ENCODE results near the gene RBM15B. TPM values are rescaled to one million over a fixed set of nuclear protein-coding genes. Genes with fewer than 3 reads are reported as not detected.

Gene RBM15B
- total RNA-seq, 4 donors from 2014 or later: 24.8 to 42.6 (median 39.5) TPM

DNA sequence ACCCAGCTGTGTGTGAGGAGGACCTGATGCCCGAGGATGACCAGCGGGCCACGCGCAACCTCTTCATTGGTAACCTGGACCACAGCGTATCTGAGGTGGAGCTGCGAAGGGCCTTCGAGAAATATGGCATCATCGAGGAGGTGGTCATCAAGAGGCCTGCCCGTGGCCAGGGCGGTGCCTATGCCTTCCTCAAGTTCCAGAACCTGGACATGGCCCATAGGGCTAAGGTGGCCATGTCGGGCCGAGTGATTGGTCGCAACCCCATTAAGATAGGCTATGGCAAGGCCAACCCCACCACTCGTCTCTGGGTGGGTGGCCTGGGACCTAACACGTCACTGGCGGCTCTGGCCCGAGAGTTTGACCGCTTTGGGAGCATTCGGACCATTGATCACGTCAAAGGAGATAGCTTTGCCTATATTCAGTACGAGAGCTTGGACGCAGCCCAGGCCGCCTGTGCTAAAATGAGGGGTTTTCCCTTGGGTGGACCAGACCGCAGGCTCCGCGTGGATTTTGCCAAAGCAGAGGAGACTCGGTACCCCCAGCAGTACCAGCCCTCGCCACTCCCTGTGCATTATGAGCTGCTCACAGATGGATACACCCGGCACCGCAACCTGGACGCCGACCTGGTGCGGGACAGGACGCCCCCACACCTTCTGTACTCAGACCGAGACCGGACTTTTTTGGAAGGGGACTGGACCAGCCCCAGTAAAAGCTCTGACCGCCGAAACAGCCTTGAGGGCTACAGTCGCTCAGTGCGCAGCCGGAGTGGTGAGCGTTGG lies 1.5 kb downstream of the RBM15B start:
- H3K4me3 ChIP-seq (ENCODE audit: low read depth, poor library complexity, severe bottlenecking): peak overlapping the region; percentile 73
- peak in 1 of 2 donors; percentile 87 for DNase-seq (ENCODE audit: low spot score in 2 of 2)
- TF ChIP-seq, protein P1, sequence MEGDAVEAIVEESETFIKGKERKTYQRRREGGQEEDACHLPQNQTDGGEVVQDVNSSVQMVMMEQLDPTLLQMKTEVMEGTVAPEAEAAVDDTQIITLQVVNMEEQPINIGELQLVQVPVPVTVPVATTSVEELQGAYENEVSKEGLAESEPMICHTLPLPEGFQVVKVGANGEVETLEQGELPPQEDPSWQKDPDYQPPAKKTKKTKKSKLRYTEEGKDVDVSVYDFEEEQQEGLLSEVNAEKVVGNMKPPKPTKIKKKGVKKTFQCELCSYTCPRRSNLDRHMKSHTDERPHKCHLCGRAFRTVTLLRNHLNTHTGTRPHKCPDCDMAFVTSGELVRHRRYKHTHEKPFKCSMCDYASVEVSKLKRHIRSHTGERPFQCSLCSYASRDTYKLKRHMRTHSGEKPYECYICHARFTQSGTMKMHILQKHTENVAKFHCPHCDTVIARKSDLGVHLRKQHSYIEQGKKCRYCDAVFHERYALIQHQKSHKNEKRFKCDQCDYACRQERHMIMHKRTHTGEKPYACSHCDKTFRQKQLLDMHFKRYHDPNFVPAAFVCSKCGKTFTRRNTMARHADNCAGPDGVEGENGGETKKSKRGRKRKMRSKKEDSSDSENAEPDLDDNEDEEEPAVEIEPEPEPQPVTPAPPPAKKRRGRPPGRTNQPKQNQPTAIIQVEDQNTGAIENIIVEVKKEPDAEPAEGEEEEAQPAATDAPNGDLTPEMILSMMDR (IDR thresholded peaks at IDR 0.05): no peak
- TF ChIP-seq POLR2A (IDR thresholded peaks at IDR 0.05): no peak
- intact Hi-C loops (cut with DNase I; ENCODE audit: low total_unique reads): loop anchor here (10.0 kb wide), 1 partner anchor 92 kb away; no protein-coding TSS in a partner anchor
- 92 to 94% methylated on average over 38 to 42 of the region's 42 CpGs for WGBS, 2 donors

DNA sequence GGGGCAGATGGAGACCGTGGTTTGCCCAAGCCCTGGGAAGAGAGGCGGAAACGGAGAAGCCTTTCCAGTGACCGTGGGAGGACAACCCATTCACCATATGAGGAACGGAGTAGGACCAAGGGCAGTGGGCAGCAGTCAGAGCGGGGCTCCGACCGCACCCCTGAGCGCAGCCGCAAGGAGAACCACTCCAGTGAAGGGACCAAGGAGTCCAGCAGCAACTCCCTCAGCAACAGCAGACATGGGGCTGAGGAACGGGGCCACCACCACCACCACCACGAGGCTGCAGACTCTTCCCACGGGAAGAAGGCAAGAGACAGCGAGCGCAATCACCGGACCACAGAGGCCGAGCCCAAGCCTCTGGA lies 2.0 kb downstream of the RBM15B start:
- intact Hi-C loops (cut with DNase I; ENCODE audit: low total_unique reads): loop anchor here (10.0 kb wide), 1 partner anchor 92 kb away; no protein-coding TSS in a partner anchor
- 92 to 96% methylated on average over 17 of the region's 17 CpGs for WGBS, 2 donors
- peak in 1 of 2 donors; percentile 80 for DNase-seq (ENCODE audit: low spot score in 2 of 2)
- H3K4me3 ChIP-seq (ENCODE audit: low read depth, poor library complexity, severe bottlenecking): no peak overlapping the region
- no peak for TF ChIP-seq POLR2A (IDR thresholded peaks at IDR 0.05)
- TF ChIP-seq, protein P1 (IDR thresholded peaks at IDR 0.05): no peak

DNA sequence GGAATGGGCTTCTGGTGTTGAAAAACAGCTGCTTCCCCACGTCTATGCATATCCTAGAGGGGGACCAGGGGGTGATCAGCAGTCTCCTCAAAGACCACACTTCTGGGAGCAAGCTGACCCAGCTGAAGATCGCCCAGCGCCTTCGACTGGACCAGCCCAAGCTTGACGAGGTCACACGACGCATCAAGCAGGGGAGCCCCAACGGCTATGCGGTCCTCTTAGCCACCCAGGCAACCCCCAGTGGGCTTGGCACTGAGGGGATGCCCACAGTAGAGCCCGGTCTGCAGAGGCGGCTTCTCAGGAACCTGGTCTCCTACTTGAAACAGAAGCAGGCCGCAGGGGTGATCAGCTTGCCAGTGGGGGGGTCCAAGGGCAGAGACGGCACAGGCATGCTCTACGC lies 2.5 kb downstream of the RBM15B start:
- H3K4me3 ChIP-seq (ENCODE audit: low read depth, poor library complexity, severe bottlenecking): no peak overlapping the region

DNA sequence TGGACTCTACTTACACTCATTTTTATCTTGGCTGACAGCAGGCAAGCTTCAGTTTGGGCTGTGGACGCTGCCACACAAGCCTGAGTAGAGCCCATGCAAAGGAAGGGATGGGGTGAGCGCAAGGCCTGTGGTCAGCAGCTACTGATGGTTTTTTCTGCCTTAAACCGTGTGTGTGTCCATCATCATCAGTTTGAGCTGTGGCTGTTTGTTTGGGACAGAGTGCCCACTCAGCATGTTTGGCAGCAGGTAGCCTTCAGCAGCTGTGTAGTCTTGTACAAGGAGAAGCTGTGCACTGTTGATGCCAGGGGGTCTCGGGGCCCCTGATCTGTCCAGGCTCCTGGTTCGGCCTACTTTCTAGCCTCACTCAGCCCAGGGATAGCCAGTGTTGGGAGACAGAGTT lies 3.5 kb downstream of the RBM15B start:
- intact Hi-C loops (cut with DNase I; ENCODE audit: low total_unique reads): loop anchor here (10.0 kb wide), 1 partner anchor 90 kb away; no protein-coding TSS in a partner anchor
- TF ChIP-seq POLR2A (IDR thresholded peaks at IDR 0.05): no peak
- TF ChIP-seq, protein P1 (IDR thresholded peaks at IDR 0.05): no peak
- H3K4me3 ChIP-seq (ENCODE audit: low read depth, poor library complexity, severe bottlenecking): no peak overlapping the region
- DNase-seq (ENCODE audit: low spot score in 2 of 2): peak in 1 of 2 donors; percentile 77
- 80 to 93% methylated on average over 5 of the region's 5 CpGs for WGBS, 2 donors

More for the DNA sequence above, 2.5 kb downstream of the RBM15B start:
- TF ChIP-seq, protein P1 (IDR thresholded peaks at IDR 0.05): no peak
- no peak for TF ChIP-seq POLR2A (IDR thresholded peaks at IDR 0.05)
- 89 to 93% methylated on average over 12 to 14 of the region's 14 CpGs for WGBS, 2 donors
- peak in 1 of 2 donors; percentile 81 for DNase-seq (ENCODE audit: low spot score in 2 of 2)
- intact Hi-C loops (cut with DNase I; ENCODE audit: low total_unique reads): loop anchor here (10.0 kb wide), 1 partner anchor 91 kb away; no protein-coding TSS in a partner anchor

DNA sequence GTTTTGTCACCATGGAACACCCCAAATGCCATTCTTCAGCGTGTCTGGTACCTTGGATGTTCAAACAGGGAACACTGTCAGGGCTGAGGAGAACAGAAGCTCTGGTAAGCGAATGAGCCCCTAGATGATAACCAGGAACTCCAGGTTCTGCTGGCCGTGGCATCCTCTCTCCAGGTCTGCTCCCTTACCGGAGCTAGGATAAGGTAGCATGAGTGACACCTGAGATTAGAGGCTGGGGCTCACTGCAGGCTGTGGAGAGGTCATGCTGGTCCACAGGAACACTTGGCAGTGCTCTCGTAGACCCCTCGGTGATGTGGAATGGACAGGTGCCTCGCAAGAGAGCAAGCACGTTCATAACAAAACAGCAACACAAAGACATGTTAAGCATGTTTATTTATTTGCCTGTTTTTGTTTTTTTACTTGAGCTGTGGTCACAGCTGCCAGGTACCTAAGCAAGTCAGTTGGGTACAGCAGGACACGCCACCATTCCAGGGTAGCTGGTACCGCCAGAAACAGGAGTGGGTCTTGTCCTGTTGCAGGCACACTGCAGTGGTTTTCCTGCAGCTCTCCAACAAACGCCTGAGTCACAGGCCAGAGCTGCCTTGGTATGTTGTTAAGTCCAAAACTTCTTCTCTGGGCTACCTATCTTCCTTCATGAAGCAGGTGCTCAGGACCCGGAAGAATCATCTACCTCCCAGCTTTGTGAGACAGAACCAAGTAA lies 4.6 kb downstream of the RBM15B start:
- intact Hi-C loops (cut with DNase I; ENCODE audit: low total_unique reads): loop anchor here (10.0 kb wide), 1 partner anchor 89 kb away; no protein-coding TSS in a partner anchor
- no peak for TF ChIP-seq POLR2A (IDR thresholded peaks at IDR 0.05)
- TF ChIP-seq, protein P1 (IDR thresholded peaks at IDR 0.05): no peak
- peak in 1 of 2 donors; percentile 64 for DNase-seq (ENCODE audit: low spot score in 2 of 2)

More for the DNA sequence above, 4.6 kb downstream of the RBM15B start:
- WGBS, 2 donors: 71% methylated on average over 12 of the region's 12 CpGs
- no peak overlapping the region for H3K4me3 ChIP-seq (ENCODE audit: low read depth, poor library complexity, severe bottlenecking)

Data from lower leg skin (tissue), 4 donors.